HG02970 (cell line): ENCODE results near the gene CTBP2.

Experiments used
- ATAC-seq: cut with Tn5 transposase; IDR thresholded peaks from one replicate; pipeline ENCODE4 v1.9.1; 2021; ENCODE audit warnings: mild to moderate bottlenecking, moderate library complexity, moderate number of reproducible peaks; ENCODE audit not compliant: unreplicated experiment, low FRiP score

The CTBP2 gene

DNA sequence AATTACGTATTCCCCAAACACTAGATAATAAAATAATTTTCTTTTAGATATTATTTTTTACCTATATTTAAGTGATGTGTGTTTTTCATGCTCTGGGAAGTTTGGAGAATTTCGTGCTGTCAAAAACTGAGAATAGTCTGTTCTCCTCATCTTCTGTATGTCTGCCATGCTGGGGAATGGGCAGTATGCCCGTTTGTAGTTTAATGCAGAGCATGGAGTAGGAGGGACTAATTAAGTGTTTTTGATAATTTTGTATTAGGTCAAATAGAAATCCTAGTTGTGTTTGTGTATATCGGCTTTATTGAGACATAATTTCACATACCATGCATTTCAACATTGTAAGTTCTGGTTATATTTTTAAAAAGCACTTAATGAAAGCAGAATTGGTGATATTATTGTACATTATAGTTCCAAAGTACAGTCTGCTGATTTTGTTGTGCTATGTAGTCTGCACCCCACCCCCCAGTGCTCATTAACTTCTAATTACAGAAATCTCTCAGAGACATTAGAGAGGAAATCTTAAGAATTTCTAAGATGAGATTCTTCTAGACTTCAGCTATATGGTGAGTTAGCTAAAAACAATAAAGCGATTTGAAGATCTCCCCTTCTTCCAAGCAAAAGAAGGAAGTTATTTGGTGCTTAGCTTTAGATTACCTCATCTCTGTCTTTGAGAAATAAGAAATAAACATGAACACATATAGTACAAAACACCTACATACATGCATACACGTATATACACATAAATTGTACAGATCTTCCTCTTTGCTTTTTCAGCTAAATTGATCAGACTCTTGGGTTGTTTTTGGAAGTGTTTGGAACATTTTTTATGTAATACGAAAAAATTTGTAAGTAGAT is 196.3 kb downstream of the CTBP2 start:
- ATAC-seq = no peak

DNA sequence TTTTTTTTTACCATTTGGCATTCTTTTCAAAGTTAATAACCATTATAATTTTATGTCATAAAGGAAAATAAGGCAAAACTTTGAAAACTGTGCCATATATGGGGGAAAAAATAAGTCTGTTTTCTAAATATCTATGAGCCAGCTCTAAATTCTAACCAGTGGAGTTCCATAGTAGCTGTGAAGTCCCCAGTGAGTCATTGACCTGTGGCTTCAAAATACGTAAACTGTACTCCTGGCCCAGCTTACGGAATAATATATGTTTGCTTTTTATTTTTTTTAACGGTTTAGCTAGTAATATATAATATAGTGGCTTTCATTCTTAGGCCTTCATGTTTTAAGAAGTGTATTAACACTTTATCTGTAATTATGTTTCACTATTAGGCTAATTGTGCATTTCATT is 197.9 kb downstream of the CTBP2 start:
- ATAC-seq = no peak

DNA sequence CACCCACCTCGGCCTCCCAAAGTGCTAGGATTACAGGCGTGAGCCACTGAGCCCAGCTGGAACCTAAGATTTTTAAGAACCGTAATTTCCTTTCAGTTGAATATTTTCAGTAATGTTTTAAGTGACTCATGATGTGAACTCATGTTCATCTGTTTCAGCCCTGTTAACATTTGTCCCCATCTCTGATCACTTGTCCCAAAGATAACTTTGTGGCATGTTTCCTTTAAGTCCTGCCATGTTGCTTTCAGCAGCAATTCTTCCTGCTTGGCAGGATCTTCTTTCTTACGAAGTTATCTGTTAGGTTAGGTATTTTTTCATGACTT is 199.2 kb downstream of the CTBP2 start:
- ATAC-seq = no peak

DNA sequence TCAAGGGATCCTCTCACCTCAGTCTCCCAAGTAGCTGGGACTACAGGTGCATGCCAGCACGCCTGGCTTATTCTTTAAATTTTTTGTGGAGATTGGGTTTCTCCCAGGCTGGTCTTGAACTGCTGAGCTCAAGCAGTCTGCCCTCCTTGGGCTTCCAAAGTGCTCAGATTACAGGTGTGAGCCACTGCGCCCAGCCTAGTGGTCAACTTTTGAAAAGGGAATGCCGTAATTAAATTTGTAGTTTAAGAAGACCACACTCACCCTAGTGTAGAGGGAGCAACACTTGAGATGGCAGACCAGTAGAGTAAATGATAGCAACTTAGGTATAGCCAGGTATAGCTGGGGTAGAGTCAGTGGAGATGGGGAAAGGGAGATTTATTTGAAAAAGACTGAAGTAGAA is 200.8 kb downstream of the CTBP2 start:
- ATAC-seq = no peak

DNA sequence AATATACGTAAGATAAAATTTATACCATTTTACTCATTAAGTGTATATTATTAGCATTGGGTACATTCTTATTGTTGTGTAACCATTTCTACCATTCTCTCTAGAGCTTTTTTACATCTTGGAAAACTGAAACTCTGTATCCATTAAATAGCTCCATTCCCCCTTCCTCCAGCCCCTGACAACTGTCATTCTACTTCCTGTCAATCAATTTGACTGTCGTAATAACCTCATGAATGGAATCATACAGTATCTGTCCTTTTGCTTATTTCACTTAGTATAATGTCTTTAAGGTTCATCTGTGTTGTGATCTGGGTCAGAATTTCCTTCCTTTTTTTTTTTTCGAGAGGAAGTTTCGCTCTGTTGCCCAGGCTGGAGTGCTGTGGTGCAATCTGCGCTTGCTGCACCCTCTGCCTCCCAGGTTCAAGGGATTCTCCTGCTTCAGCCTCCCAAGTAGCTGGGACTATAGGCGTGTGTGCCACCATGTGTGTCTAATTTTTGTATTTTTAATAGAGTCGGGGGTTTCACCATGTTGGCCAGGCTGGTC is 202.9 kb downstream of the CTBP2 start:
- no peak for ATAC-seq

DNA sequence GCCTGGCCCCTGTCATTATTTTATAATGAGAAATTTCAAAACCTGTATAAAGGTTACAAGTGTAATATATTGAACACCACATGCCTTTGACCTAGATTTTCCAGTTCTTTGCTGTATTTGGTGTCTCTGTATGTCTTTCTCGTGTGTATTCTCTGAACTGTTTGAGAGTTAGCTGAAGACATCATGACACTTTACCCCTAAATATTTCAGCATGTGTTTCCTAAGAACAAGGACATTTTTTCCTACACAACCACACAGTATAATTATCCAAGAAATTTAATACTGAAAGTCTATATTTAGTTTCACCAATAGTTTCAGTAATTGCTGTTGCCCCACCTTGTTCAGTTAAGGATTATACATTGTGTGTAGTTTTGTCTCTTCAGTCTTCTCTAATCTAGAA is 203.6 kb downstream of the CTBP2 start:
- ATAC-seq = no peak

DNA sequence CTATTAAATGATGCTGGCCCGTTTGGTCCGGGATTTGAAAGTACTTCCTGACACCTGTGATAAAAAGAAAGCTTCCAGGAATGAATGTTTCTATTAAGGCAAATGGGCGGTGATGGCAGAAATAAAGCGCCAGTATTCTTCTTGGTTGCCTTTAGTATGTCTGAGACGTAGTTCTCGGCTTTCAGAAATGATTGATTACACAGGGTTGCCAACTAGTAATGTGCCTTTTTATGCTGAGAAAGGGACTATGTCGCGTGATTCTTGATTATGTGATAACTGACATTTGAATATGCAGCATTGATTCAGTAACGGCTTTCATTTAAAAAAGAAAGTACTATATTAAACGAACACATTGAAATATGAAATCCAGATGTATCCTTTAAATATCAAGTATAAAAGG is 204.5 kb downstream of the CTBP2 start:
- ATAC-seq = no peak

DNA sequence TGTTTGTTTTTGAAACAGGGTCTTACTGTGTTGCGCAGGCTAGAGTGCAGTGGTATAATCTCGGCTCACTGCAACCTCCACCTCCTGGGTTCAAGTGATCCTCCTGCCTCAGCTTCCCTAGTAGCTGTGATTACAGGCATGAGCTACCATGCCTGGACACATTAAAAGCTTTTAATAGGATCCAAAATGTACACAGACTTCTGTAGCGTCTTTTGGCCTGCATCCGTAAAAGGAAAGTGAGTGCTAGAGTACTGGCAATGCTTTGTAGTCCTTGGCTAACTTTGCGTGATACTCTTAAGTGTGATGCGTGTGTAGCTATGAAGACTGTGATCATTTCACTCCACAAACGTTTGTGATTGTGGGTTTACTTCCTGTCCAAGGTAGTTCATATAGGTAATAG is 205.1 kb downstream of the CTBP2 start:
- no peak for ATAC-seq

DNA sequence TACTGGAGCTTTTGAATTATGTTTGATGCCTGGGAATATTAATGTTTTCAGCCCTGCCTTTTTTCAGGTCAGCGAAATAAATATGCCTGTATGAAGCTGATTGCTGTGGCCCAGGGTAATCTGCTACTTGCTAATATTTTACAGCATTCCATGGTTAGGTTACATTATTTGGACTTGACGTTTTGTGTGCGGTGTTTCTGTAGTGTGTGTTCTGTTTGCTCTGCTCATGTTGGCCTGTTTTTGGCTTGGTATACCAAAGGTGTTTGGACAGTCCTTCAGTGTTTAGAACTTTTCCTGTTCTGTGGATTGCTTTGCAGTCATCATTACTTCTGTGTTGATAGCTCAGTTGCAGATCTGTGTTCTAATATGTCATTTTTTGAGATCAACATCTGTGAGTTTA is 206.9 kb downstream of the CTBP2 start:
- ATAC-seq = no peak

DNA sequence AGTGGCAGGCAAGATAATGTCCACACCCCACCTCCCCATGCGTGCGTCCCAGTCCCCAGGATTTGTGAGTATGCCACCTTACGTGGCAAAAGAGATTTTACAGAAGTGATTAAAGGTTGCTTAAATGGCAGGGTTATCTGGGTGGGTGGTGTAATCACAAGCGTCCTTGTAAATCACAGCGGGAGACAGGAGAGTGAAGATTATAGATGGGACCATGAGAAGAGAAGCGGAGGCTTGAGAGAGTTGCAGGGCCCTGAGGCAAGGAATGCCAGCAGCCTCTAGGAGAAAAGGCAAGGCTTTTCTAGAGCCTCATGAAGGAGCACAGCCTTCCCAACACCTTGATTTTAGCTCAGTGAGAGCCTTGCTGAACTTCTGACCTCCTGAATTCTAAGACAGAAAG is 208.2 kb downstream of the CTBP2 start:
- ATAC-seq = no peak

DNA sequence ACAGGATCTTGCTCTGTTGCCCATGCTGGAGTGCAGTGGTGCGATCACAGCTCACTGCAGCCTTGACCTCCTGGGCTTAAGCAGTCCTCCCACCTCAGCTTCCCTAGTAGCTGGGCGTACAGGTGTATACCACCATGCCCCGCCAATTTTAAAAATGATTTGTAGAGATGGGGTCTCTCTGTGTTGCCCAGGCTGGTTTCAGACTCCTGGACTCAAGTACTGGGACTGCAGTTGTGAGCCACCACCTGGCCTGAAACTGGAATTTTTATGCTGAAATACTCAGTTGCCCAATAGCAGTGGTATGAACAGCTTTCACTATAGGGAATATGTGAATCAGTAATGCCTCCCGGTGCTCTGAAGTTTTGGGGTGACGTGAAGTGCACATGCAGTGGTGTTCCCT is 210.8 kb downstream of the CTBP2 start:
- no peak for ATAC-seq

DNA sequence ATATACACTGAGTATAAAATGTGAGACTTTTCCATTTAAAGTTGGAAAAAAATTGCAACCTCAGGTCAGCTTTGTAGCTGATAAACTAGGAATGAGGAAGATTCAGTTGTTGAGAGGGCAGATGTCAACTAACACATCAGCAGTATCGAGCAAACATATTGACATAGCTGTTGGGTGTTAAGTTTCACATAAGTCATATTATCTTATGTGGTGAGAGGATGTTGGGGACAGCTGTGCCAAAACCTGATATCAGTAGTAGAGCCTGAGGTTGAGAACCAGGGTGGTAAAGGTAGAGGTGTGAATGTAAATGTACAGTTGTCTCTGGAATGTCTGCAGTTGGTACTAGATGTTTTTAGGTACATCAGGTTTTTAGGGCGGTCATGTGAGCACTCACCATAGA is 213.4 kb downstream of the CTBP2 start:
- no peak for ATAC-seq

DNA sequence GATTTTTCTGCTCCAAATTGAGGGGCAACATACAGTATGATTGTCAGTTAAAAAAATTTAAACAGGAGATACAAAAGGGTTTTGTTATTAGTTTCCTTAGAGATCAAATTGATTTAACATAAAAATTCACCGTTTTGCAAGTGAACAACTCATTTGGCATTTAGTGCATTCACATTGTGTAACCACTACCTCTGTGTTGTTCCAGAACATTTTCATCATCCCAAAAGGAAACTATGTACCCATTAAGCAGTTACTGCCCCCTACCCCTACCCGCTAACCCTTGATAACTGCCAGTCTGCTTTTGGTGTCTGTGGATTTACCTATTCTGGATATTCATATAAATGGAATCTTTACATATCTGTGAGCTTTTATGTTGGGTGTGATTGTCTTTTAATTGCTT is 215.4 kb downstream of the CTBP2 start:
- no peak for ATAC-seq

DNA sequence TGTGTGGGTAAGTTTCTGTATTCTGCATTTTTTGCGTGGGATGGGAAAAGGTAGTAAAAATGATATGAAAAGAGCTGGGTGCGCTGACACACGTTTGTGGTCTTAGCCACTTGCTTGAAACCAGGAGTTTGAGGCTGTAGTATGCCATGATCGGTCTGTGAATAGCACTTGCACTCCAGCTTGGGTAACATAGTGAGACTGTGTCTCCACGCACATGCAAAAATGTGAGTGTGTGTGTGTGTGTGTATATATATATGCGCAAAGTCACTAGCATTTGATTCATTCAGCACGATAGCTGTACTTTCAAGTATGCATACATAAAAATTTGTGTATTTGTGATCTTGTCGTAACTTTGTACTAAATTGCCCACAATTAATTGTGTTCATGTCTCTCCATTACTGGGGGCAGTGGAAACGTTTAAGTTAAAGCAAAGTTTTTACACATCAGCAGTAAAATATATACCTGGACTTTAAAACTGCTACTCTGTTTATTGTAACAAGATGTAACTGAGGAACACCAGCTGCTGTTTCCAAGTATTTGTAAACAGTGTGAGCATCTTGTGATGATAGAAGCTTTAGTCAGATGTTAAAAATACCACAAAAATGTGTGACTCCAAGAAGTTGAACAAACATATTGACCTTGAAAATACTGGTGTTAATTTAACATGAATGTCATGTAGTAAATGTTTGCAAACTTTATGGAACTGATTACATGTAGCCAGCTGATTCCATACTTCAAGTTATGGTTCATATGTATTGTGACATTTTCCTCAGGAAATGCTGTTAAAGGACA is 216.9 kb downstream of the CTBP2 start:
- no peak for ATAC-seq

DNA sequence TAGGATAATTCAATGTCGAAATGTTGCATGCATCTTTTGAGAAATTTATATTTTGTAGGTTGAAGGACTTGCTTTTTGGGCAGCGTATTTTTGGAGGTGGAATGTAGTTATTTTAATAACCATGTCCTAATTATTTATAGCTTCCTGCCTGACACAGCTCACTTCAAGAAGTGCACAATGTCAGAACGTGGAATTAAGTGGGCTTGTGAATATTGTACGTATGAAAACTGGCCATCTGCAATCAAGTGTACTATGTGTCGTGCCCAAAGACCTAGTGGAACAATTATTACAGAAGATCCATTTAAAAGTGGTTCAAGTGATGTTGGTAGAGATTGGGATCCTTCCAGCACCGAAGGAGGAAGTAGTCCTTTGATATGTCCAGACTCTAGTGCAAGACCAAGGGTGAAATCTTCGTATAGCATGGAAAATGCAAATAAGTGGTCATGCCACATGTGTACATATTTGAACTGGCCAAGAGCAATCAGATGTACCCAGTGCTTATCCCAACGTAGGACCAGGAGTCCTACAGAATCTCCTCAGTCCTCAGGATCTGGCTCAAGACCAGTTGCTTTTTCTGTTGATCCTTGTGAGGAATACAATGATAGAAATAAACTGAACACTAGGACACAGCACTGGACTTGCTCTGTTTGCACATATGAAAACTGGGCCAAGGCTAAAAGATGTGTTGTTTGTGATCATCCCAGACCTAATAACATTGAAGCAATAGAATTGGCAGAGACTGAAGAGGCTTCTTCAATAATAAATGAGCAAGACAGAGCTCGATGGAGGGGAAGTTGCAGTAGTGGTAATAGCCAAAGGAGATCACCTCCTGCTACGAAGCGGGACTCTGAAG is 217.8 kb downstream of the CTBP2 start:
- ATAC-seq = no peak

DNA sequence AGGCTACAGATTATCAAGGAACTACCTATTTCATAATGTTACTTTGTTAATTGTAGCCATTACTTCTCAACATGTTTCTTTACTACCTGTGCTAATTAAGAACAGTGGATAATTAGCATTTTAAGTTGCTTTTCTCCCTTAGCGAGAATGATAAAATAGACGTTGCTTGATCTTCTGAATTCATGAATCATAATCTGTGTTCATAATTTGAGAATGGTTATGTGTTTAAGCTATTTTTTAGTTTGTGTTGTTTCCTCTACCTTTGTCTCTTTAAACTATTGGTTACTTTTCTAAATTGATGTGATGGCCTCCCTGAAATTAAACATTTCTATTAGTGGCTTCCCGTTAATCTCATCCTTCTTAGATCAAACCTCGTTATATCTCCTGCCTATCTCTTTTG is 218.5 kb downstream of the CTBP2 start, which contains the start of gene ZRANB1:
TSS of gene ZRANB1 (plus strand) at position 301 of the 400 bp plus-strand sequence. CDS start 371 bp downstream, outside the sequence.
- no peak for ATAC-seq

DNA sequence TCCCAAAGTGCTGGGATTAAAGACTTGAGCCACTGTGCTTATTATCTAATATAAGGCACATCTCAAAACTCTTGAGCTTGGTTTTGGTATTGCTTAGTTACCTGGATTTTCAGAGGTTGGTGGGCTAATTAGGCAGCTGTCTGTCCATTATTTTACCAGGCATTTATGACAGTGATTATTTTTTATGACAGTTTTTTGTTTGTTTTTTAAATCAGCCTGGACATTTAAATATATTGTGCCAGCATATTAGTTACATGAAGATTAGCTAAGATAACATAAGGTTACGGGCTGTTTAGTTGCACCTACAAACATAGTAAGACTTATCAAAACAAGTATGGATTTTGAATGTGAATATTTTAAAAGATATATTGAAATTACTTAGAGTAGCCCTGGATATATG is 221.1 kb downstream of the CTBP2 start:
- ATAC-seq = no peak

DNA sequence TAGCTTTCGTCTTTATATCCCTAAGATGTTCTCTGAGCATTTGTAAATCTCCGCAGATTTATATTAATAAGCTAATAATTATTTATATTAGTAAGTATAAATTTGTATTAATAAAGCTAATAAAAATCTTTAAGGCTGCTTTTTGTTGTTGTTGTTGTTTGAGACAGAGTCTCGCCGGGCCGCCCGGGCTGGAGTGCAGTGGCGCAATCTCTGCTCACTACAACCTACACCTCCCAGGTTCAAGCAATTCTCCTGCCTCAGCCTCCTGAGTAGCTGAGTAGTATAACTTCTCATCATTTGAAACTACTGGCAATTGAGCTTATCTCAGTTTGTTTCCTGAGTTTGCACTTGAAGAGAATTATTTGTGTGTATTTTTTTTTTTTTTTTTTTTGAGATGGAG is 223.6 kb downstream of the CTBP2 start:
- ATAC-seq = no peak

DNA sequence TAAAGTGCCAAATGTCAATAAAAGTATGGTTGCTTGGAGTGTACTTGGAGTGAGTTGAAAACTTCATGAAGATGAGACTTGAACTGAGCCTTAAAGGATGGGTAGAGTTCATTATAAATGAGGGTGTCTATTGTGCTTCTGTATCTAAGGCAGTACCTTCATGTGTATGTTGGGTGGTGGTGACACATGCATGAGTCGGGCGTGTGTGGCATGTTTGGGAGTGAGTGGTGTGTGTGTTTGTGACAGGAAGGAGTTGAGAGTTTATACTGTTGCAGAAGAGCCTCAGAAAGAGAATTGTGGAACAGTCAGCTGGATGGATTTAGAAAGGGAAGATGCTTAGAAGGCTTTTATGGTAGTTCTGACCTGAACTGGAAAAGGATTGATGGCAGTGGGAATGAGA is 224.4 kb downstream of the CTBP2 start:
- ATAC-seq = no peak
